HCT116 (cell line): ENCODE results near the gene PSMD5. TPM values are rescaled to one million over a fixed set of nuclear protein-coding genes. Genes with fewer than 3 reads are reported as not detected.

Source experiments
- ATAC-seq: fragments of 200-7000 bp; cut with Tn5 transposase; 2 replicates; pipeline ENCODE4 v1.9.1; 2020; ENCODE audit warnings: mild to moderate bottlenecking, moderate library complexity
- BruUV-seq: library from RNA; stranded (reverse); fragments of 400-500 nt; replicated peaks from 2 replicates; lab custom pipeline; 2021; lab: Mats Ljungman, UMichigan
- CTCF ChIA-PET: fragments of 300-600 bp; sonication (Branson Sonifier 250); formaldehyde crosslinking; loops from one replicate; lab custom pipeline; 2021; ENCODE audit warnings: antibody characterized with exemption; lab: Charles Lee
- POLR2A ChIA-PET: fragments of 300-600, 350-600 bp; sonication (Branson Sonifier 250); formaldehyde crosslinking; loops from one replicate; lab custom pipeline; 2021; ENCODE audit warnings: antibody characterized with exemption; lab: Charles Lee
- RAD21 ChIA-PET, 2 experiments: fragments of 300-600 bp; sonication (Branson Sonifier 250); formaldehyde crosslinking; loops; one replicate each; lab custom pipeline; 2023; ENCODE audit warnings: low total read pairs in 2 of 2; ENCODE audit not compliant: uncharacterized antibody in 2 of 2, unreplicated experiment in 2 of 2, low non-redundant PET in 1 of 2; lab: Charles Lee
- DNase-seq: peaks from one replicate; pipeline ENCODE4 v3.0.0-alpha.2; 2010; ENCODE audit warnings: low read depth, low spot score
- H2AFZ ChIP-seq: fragments of 200-600 bp; shearing (Covaris generic), sonication (generic); 2 replicates; pipeline ENCODE4 v1.6.1; 2017; ENCODE audit warnings: low read depth, mixed run types, mixed read lengths, antibody characterized with exemption, low read length; ENCODE audit not compliant: poor library complexity, severe bottlenecking
- H3K27ac ChIP-seq: 2 replicates; pipeline ENCODE4 v1.5.1; 2012; ENCODE audit warnings: low read depth, low read length
- H3K27me3 ChIP-seq: fragments of 200-600 bp; sonication (generic); 2 replicates; pipeline ENCODE4 v1.6.1; 2016; ENCODE audit warnings: mixed run types, low read length, mixed read lengths; ENCODE audit not compliant: insufficient read depth
- H3K36me3 ChIP-seq, 2 experiments: fragments of 200-500 bp in 1 of 2; fragments of 200-600 bp in 1 of 2; sonication (Bioruptor generic) in 1 of 2; sonication (generic) in 1 of 2; 2 replicates each; pipeline versions ENCODE4 v1.5.1 to v1.6.1; 2014 to 2016; ENCODE audit warnings: low read length in 2 of 2, inconsistent platforms in 1 of 2, mixed read lengths in 1 of 2, mixed run types in 1 of 2; ENCODE audit not compliant: insufficient read depth in 2 of 2, control insufficient read depth in 1 of 2
- H3K4me1 ChIP-seq, 2 experiments: fragments of 200-600 bp in 1 of 2; sonication (generic) in 1 of 2; 2 replicates each; pipeline versions ENCODE4 v1.5.1 to v1.6.1; 2012 to 2017; ENCODE audit warnings: low read length in 2 of 2, inconsistent platforms in 1 of 2, mild to moderate bottlenecking in 1 of 2, mixed read lengths in 1 of 2, mixed run types in 1 of 2, moderate library complexity in 1 of 2; ENCODE audit not compliant: insufficient read depth in 2 of 2, control insufficient read depth in 1 of 2
- H3K4me2 ChIP-seq: fragments of 200-600 bp; sonication (generic); 2 replicates; pipeline ENCODE4 v1.6.1; 2017; ENCODE audit warnings: mixed run types, low read length, mixed read lengths
- H3K4me3 ChIP-seq, 2 experiments: fragments of 200-600 bp in 1 of 2; sonication (generic) in 1 of 2; replicated peaks in 1 of 2; 2 replicates each; pipeline ENCODE4 v1.5.1; 2011 to 2016; ENCODE audit warnings: low read length in 2 of 2, control low read depth in 1 of 2, low read depth in 1 of 2, mild to moderate bottlenecking in 1 of 2, mixed read lengths in 1 of 2, mixed run types in 1 of 2
- H3K79me2 ChIP-seq: fragments of 200-600 bp; sonication (generic); 2 replicates; pipeline ENCODE4 v1.6.1; 2017; ENCODE audit warnings: mild to moderate bottlenecking, mixed run types, low read length, moderate library complexity, mixed read lengths; ENCODE audit not compliant: insufficient read depth
- H3K9ac ChIP-seq: fragments of 200-600 bp; sonication (generic); 2 replicates; pipeline ENCODE4 v1.6.1; 2016; ENCODE audit warnings: low read length, mixed read lengths
- H3K9me2 ChIP-seq: fragments of 200-600 bp; sonication (generic), shearing (Covaris generic); 2 replicates; pipeline ENCODE4 v1.6.1; 2017; ENCODE audit warnings: mixed run types, mild to moderate bottlenecking, moderate library complexity; ENCODE audit not compliant: insufficient read depth
- H3K9me3 ChIP-seq, 2 experiments: fragments of 200-500 bp in 1 of 2; fragments of 200-600 bp in 1 of 2; sonication (Bioruptor generic) in 1 of 2; sonication (generic) in 1 of 2; 2 replicates each; pipeline ENCODE4 v1.6.1; 2014 to 2017; ENCODE audit warnings: low read length in 2 of 2, mixed read lengths in 2 of 2, inconsistent platforms in 1 of 2, low read depth in 1 of 2, mild to moderate bottlenecking in 1 of 2, mixed run types in 1 of 2, moderate library complexity in 1 of 2; ENCODE audit not compliant: control insufficient read depth in 1 of 2, insufficient read depth in 1 of 2
- H4K20me1 ChIP-seq: fragments of 200-600 bp; sonication (generic), shearing (Covaris generic); 2 replicates; pipeline ENCODE4 v1.6.1; 2017; ENCODE audit warnings: mixed run types, mild to moderate bottlenecking, moderate library complexity; ENCODE audit not compliant: insufficient read depth
- ATF3 ChIP-seq: IDR thresholded peaks from 2 replicates; pipeline ENCODE4 v1.6.1; 2012
- CEBPB ChIP-seq: IDR thresholded peaks from 2 replicates; pipeline ENCODE4 v1.6.1; 2012; ENCODE audit warnings: low read depth
- CTCF ChIP-seq, 3 experiments: fragments of 200-600 bp in 1 of 3; sonication (generic) in 1 of 3; IDR thresholded peaks in 2 of 3; conservative IDR thresholded peaks in 1 of 3; 2 replicates each; pipeline ENCODE4 v1.5.1; 2012 to 2017; ENCODE audit warnings: low read depth in 2 of 3, low read length in 2 of 3, antibody characterized with exemption in 1 of 3, borderline replicate concordance in 1 of 3, control low read depth in 1 of 3, mild to moderate bottlenecking in 1 of 3, mixed read lengths in 1 of 3, mixed run types in 1 of 3, moderate library complexity in 1 of 3; ENCODE audit not compliant: insufficient read depth in 1 of 3
- EGR1 ChIP-seq: IDR thresholded peaks from 2 replicates; pipeline ENCODE4 v1.6.1; 2012; ENCODE audit warnings: low read depth
- ELF1 ChIP-seq: IDR thresholded peaks from 2 replicates; pipeline ENCODE4 v1.6.1; 2012; ENCODE audit warnings: low read depth, borderline replicate concordance
- EZH2 ChIP-seq: fragments of 200-600 bp; sonication (generic); IDR thresholded peaks from 2 replicates; pipeline ENCODE4 v1.6.1; 2017; ENCODE audit warnings: antibody characterized with exemption, mixed run types
- EZH2phosphoT487 ChIP-seq: fragments of 200-600 bp; IDR thresholded peaks from 2 replicates; pipeline ENCODE4 v1.6.1; 2018; ENCODE audit warnings: antibody characterized with exemption, borderline replicate concordance
- FOSL1 ChIP-seq: IDR thresholded peaks from 2 replicates; pipeline ENCODE4 v1.6.1; 2012; ENCODE audit warnings: low read depth
- JUND ChIP-seq: IDR thresholded peaks from 2 replicates; pipeline ENCODE4 v1.6.1; 2012
- POLR2A ChIP-seq: IDR thresholded peaks from 2 replicates; pipeline ENCODE4 v1.7.0; 2011; ENCODE audit warnings: borderline replicate concordance; ENCODE audit not compliant: insufficient read depth, insufficient read length; ENCODE audit errors: extremely low read depth
- POLR2AphosphoS5 ChIP-seq: IDR thresholded peaks from 2 replicates; pipeline ENCODE4 v1.6.1; 2011; ENCODE audit warnings: mild to moderate bottlenecking, low read depth, low read length, moderate library complexity
- SIN3A ChIP-seq: IDR thresholded peaks from 2 replicates; pipeline ENCODE4 v1.6.1; 2012; ENCODE audit warnings: low read depth
- SRF ChIP-seq: IDR thresholded peaks from 2 replicates; pipeline ENCODE4 v1.6.1; 2012; ENCODE audit warnings: low read depth
- TCF7L2 ChIP-seq: IDR thresholded peaks from 2 replicates; pipeline ENCODE4 v1.7.0; 2011; ENCODE audit warnings: borderline replicate concordance, inconsistent platforms; ENCODE audit not compliant: insufficient read depth, insufficient read length; ENCODE audit errors: extremely low read depth
- ZBTB33 ChIP-seq: IDR thresholded peaks from 2 replicates; pipeline ENCODE4 v1.6.1; 2011; ENCODE audit warnings: mild to moderate bottlenecking, low read length, moderate library complexity; ENCODE audit not compliant: insufficient replicate concordance; ENCODE audit errors: extremely low read depth
- ZFX ChIP-seq: fragments of 450-650 bp; IDR thresholded peaks from 2 replicates; pipeline ENCODE4 v1.6.1; 2017
- intact Hi-C: fragments of 100-400 bp; cut with micrococcal nuclease; formaldehyde crosslinking; loops from 2 replicates; pipeline ENCODE4 v1.10.0; 2022
- total RNA-seq: library from RNA; stranded (reverse); gene quantifications from one replicate; pipeline ENCODE4 v1.2.1, GENCODE V29; 2021; ENCODE audit not compliant: unreplicated experiment
- TF ChIP-seq, protein P1 (sequence below): IDR thresholded peaks from 2 replicates; pipeline ENCODE4 v1.6.1; 2012
- TF ChIP-seq, protein P2 (sequence below): IDR thresholded peaks from 2 replicates; pipeline ENCODE4 v1.6.1; 2012; ENCODE audit warnings: low read depth

The PSMD5 gene
- total RNA-seq, 1 experiment from 2014 or later = 64.3 TPM

- Histone ChIP-seq H3K9me2 (no peaks in the 10 kb centered on the region), H3K27me3 (no peaks in the 10 kb centered on the region), H4K20me1 (no peaks in the 10 kb centered on the region), H3K4me1 (no peaks in the 10 kb centered on the region), H3K9me3 (no peaks in the 10 kb centered on the region), H3K4me2 (no peak overlapping the region), H3K4me3 (no peak overlapping the region), H2AFZ (no peak overlapping the region), H3K27ac (no peak overlapping the region), H3K79me2 (no peaks in the 10 kb centered on the region), H3K36me3 (peaks cover 29 to 41% of the 10 kb centered on the region in 2 experiments), H3K9ac (no peak overlapping the region)
- TF ChIP-seq JUND (no peak), POLR2AphosphoS5 (no peak), EGR1 (no peak), ELF1 (no peak), ATF3 (no peak), FOSL1 (no peak), CEBPB (no peak), CTCF (IDR thresholded peaks at IDR 0.05 in 2 of 3, conservative IDR thresholded peaks at IDR 0.05 in 1 of 3; ENCODE audit: borderline replicate concordance in 1 of 3, insufficient read depth in 1 of 3, low read depth in 2 of 3, low read length in 2 of 3) (no peak), EZH2phosphoT487 (no peak), TCF7L2 (no peak), EZH2 (no peak), ZBTB33 (no peak), SRF (no peak), ZFX (no peak), SIN3A (no peak), POLR2A (no peak)
- TF ChIP-seq, protein P1, sequence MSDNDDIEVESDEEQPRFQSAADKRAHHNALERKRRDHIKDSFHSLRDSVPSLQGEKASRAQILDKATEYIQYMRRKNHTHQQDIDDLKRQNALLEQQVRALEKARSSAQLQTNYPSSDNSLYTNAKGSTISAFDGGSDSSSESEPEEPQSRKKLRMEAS = no peak
- TF ChIP-seq, protein P2, sequence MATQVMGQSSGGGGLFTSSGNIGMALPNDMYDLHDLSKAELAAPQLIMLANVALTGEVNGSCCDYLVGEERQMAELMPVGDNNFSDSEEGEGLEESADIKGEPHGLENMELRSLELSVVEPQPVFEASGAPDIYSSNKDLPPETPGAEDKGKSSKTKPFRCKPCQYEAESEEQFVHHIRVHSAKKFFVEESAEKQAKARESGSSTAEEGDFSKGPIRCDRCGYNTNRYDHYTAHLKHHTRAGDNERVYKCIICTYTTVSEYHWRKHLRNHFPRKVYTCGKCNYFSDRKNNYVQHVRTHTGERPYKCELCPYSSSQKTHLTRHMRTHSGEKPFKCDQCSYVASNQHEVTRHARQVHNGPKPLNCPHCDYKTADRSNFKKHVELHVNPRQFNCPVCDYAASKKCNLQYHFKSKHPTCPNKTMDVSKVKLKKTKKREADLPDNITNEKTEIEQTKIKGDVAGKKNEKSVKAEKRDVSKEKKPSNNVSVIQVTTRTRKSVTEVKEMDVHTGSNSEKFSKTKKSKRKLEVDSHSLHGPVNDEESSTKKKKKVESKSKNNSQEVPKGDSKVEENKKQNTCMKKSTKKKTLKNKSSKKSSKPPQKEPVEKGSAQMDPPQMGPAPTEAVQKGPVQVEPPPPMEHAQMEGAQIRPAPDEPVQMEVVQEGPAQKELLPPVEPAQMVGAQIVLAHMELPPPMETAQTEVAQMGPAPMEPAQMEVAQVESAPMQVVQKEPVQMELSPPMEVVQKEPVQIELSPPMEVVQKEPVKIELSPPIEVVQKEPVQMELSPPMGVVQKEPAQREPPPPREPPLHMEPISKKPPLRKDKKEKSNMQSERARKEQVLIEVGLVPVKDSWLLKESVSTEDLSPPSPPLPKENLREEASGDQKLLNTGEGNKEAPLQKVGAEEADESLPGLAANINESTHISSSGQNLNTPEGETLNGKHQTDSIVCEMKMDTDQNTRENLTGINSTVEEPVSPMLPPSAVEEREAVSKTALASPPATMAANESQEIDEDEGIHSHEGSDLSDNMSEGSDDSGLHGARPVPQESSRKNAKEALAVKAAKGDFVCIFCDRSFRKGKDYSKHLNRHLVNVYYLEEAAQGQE = no peak
- DNase-seq (no peak), ATAC-seq (no peak)
- intact Hi-C loops = no loop called here
- CTCF ChIA-PET = no interaction called here
- RAD21 ChIA-PET = no interaction called here
- POLR2A ChIA-PET = no interaction called here
- no TSS peak for BruUV-seq
Measured at GRCh38 chr9:120768886-120769285, 73.8 kb downstream of the PSMD5 start.
